GM19240 (cell line): Measurements from ENCODE around the gene SHISAL1.
"Not testable (repeated sequence)": the region's sequence is repeated elsewhere in the genome, so short reads cannot be mapped to it uniquely, and the experiment has no call there.

ENCODE experiments used
- DNase-seq: peaks from one replicate; pipeline ENCODE4 v3.0.0; 2011; ENCODE audit warnings: low spot score; ENCODE audit not compliant: insufficient read length

SHISAL1 gene

DNA sequence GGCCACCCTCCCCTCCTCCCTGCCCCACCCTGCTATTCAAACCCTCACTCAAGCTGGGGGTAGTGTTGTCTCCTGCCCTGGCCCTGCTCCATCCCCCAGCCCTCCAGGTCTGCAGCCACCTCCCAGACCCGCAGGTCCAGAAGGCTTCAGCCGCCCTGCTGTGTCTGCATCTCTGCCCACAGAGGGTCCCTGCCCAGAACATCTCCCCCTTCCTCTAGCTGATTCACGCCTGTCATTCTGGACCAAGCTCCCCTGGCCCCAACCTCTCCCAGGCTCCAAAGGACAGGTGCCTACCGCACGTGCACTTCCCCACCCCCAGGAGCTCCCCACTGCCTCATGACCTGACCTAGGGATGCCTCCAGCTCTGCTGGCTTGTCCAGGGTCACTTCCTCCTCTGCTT lies 16.0 kb upstream of the SHISAL1 start:
- DNase-seq, result no peak

DNA sequence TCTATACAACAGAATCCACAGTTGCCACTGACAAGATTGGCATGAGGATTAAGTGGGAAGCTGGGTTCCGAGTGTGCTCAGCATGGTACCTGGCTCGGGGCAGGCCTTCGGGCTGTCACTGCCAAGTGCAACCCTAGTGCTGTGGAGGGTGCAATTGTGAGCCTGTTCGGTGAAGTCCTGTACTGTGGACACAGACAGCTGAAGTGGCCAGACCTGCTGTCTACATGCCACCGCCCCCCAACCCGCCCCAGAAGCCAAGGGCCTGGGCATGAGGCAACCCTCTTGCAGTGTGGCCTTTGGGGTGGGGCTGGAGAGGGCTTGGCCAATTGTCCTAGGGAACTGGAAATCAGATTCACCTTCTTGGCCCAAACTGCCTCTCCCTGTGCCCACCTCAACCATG lies 15.6 kb upstream of the SHISAL1 start:
- no peak for DNase-seq

DNA sequence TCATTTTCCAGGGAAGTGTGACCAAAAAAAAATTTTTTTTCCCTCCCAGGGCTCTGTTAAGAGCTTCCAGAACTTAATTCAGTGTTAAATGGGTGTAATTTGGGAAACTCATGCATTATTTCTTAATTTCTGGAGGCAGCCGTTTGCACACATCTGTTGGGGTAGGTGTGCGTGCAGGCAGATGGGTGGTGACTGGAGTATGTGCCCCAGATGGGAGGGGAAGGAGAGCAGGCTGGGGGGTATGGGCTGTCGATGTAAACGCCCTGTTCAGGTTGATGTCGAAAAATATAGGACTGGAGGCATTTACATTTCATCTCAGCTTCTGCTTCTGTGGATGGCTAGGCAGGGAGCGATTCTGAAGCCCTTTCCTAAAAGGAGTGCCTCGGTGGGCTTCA lies 13.7 kb upstream of the SHISAL1 start:
- no peak for DNase-seq

DNA sequence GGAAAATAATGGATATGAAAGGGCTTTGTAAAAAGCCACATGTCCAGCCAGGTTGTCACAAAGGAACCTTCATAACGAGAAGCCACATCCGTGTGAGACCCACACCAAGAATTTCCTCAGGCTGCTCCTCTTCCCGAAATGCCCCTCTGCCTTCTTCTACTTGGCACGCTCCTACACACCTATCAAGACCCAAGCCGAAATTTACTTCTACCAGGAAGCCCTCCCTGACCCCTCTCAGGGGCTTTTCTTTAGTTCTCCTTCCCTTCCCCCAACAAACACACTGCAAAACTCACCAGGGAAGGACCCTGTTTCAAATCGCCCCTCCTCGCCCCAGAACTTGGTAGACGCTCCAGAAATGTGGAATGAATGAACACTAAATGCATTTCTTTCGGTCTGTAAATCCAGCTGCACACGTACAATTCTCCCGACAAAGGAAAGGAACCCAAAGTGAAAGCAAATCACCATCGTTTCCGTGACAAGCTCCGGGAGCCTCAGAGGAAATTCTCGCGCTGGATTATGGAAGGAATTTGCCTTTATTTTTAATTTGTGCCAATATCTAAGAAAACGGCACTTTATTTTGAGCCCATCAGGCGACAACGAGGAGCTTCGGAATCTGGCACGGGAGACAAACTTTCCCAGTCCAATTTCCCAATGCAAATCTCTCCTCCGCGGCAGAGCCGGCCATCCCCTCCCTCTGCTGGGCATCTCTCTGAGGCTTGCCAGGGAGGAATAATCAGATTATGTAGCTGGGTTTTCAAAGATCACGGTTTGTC lies 13.2 kb upstream of the SHISAL1 start:
- no peak for DNase-seq

DNA sequence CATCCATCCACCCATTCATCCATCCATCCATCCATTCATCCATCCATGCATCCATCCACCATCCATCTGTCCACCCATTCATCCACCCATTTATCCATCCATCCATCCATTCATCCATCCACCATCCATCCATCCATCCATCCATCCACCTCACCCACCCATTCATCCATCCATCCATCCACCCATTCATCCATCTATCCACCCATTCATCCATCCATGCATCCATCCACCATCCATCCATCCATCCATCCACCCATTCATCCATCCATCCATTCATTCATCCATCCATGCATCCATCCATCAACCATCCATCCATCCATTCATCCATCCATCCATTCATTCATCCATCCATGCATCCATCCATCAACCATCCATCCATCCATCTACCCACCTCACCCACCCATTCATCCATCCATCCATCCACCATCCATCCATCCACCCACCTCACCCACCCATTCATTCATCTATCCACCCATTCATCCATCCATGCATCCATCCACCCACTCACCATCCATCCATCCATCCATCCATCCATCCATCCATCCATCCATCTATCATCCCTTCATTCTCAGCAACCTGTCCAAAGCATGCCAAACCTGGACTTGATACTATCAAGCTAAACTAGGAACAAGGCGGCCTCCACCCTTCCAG lies 10.5 kb upstream of the SHISAL1 start:
- DNase-seq, result not testable (repeated sequence)

DNA sequence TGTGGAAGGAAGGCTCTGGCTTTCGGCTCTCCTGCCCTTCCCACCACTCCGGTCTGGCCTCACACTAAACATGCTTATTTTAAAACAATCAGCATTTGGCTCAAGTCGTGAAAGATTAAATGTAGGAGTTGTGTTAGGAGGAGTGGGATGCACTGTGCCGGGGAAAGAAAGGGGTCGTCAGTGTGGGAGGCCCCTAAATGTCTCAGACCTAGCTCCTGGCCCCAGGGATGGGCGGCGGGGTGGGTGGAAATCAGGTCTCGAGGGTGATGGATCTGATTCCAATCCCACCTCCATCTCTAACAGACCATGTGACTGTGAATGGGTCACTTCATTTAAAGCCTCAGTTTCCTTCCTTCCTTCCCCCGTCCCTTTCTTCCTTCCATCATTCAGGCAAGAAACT lies 6.9 kb upstream of the SHISAL1 start:
- no peak for DNase-seq

DNA sequence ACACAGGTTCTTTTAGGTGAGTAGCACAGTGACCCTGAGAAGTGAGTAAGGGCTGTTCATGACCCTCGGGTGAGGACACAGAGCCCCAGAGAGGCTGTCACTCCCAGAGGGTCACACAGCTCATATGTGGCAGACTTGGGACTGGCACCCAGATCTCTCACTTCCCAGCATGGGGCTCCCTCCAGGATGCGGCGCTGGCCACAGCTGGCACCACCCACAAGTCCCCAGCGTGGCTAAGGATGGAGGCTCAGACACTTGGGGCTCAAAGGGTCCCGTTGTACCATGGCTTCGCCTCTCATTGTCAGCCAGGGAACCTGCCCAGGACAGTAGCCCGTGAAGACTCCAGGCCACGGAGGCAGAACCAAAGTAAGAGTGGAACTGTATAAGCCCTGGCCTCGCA lies 6.0 kb upstream of the SHISAL1 start:
- no peak for DNase-seq

DNA sequence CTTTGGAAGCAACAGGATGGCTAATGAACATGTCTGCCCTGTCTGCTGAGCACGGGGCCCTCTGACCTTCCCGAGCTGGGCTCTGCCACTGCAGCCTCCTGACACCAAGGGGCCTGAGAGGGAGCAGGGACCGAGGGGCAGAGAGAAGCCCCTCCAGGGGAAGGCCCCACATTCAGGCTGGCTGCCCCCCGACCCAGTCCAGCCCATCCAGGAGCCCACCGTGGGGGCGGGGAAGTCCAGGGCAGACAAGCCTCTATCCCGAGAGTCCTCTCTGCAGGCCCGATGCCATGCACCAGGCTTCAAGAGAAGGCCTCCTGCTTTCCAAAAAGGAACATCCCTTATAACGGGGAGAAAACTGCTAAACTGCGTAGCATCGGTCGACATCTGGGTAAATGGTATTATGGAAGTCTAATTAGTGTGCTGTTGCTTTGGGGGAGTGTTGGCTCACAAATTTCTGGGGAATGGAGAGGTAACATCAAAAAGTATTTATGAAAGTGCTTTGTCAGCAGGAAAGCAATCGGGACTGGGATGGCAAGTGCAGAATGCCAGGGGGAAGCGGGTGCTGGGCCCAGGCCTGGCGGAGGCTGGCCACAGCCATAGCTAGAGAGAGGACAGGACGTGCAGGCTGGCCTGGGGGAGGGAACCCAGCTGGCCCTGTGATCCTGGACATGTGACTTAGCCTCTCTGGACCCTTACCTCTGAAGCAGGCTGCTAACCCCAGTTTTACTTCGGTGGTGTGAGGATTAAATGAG lies 5.3 kb upstream of the SHISAL1 start:
- DNase-seq, result no peak

DNA sequence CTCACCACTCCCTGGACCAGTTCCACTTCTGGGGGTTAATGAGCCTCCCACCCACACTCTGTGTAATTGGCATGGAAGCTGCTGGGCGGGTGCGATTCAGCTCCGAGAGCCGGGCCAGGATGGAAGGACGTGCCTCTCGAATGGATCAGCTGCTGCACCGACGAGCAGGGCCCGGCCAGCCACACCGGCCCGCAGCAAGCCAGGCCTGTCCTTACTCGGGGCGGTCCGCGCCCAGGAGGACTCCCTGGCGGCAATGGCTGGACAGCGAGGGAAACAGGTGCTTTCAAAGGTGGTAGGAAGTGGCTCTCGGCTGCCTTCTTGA lies 4.3 kb upstream of the SHISAL1 start:
- no peak for DNase-seq

DNA sequence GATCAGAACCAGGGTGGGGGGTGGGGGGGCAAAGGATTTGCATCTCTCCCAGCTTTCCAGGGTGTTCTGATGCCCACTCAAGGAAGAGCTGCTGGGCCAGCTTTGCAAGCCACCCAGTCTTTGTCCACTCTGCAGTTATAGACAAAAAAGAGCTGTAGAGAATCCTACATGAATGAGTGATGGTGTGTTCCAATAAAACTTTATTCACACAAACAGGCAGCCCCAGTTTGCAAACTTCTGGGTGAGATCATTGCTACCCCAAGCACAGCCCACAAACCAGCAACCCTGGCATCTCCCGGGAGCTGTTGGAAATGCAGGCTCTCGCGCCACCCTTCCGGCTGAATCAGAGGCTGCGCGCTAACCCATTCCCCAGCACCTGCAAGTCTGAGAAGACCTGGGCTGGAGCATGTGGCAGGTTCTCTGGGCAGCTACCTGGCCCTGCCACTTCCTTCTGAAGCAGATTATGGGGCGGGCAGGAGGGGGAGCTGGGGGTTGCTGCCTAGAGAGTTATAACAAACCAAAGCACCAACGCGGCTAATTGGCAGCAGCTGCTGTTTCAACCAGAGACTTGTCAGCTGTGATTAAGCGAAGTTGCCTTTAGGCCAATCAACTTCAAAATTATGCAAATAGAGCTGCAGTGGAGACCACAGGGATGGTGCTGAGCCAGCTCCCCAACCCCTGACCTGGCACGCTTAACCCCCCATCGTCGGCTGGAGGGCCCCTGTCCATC lies 3.8 kb upstream of the SHISAL1 start:
- no peak for DNase-seq

DNA sequence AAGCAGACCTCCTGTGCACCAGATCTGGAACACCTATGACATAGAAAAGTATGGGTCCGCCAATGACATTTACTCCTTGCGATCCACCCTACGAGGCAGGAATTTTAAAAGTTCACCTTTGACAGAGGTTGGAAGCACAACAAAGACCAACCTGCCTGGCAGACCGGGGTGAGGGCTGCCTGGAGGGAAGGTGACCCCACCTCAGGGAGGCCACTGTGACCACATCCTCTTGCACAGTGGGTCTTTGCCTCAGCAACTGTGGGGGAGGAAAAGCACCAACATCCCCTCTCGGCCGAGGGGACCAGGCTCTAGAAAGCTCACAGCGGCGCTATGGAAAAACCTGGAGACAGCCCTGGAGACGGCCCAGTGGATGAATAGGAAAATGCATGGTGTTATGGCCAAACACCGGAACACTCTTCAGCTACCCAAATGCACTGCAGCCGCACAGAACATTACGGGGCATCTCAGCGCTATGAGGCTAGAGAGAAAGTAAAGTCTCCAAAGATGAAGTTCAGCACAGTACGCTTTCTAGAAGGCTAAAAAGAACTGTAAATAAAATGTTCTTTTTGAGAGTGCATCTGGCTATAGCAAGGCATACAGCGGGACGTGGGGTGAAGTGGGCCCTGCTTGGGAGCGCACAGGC lies 1.8 kb upstream of the SHISAL1 start:
- DNase-seq, result no peak

DNA sequence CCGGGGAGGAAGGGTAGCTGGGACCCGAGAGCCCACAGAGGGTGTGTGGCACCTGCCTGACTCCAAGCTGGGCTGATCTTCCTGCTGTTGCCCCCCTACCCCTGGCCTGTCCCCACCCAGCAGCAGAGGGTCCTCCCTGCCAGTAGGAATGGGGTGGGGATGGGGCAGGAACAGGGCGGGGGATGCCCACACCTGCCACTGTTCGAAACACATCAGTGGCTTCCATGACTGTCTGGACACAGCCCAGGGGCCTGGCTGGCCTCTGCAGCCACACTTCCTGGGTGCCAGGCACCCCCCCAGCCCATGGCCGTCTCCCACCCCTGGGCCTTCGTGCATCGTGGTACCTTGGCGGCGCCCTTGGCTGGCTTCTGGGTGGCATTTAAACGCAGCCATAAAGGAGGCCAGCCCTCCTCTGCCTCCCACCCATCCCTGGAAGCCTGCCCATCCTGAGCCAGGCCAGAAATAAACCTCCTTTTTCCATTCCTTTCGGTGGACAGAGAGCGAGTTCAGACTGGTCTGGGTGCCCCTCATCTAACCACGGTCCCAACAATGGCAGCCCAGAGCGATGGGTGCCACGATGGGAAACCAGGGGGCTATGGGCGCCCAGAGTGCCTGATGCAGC lies 745 bp upstream of the SHISAL1 start:
- DNase-seq, result no peak

DNA sequence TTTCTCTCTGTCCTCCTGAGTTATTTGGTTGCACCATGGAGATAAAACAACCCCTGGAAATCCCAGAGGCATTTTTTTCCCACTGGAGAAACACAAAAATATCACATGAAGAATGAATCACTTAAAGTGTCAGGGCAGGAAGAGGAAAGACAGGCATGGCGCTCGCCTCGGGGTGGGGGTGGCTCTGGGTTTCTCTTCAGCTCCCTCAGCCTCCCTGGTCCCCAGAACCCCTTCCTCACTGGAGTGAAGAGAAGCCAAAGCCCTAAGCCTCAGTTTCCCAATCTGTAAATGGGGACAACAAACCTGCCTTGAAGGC lies 938 bp downstream of the SHISAL1 start:
- no peak for DNase-seq

DNA sequence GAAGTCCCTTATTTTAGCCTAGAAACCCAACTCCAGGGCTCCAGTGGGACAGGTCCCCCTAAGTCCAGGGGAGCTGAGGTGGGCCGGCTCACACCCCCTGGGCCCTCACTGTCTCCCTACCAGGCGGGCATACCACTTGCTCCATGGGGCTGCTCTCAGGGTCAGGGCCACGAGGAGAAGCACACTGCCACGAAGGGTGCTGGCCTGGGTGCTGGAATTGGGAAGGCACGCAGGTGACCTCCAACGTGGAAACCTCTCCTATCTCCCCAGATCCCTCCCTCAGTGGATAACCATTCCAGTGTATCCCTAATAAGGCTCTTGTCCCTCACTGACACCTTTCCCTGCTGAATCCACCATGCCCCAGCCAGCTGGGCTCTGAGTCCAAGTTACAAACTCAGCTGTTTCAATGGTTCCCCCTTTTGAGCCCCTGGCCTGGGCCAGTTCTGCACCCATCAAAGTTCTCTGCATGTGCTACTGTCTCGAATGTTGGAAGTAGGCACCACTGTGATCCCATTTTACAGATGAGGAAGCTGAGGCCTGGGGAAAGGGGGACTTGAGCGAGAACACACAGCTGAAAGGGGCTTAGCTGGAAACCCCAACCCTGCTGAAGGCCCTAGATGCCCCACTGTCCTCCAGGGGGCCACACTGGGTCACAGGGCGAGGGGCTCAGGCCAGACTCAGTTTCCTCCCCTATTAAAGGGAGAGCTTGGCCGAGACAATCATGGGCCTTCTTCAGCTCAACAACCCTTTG lies 1.5 kb downstream of the SHISAL1 start:
- no peak for DNase-seq

DNA sequence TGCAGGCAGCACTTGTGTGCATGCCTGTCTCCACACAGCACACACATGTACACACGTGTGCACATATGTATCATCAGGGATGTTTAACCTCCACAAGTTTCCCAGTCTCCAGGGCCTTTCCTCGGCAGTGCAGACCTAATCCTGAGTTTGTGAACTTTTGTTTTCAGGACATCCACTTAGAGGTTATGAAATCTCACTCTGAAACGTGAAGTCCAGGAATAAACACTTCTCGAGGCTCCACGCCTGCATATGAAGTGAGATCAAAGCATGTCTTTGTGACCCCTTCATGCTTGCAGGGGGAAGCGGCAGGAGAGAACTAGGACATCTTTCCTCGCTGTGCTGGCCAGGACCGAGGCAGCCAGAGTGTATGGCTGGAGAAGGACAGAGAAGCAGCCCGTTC lies 3.1 kb downstream of the SHISAL1 start:
- no peak for DNase-seq

DNA sequence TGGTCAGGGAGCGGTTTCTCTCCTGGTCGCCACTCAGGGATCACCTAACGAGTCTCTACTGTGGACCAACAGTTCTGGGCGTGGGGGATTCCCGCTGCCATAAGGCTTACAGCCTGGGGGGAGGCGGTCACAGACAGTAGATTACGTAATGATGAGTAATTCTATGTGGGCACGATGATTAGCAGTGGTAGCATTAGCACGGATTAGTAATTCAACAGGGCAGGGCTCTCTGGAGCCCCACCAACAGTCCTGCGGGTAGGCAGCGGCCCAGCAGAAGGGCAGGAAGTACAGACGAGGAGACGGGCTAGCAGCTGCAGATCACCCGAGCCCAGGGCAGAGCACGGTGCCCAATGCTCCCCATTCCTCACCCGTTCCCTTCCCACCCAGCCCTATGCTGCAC lies 3.6 kb downstream of the SHISAL1 start:
- DNase-seq, result no peak

DNA sequence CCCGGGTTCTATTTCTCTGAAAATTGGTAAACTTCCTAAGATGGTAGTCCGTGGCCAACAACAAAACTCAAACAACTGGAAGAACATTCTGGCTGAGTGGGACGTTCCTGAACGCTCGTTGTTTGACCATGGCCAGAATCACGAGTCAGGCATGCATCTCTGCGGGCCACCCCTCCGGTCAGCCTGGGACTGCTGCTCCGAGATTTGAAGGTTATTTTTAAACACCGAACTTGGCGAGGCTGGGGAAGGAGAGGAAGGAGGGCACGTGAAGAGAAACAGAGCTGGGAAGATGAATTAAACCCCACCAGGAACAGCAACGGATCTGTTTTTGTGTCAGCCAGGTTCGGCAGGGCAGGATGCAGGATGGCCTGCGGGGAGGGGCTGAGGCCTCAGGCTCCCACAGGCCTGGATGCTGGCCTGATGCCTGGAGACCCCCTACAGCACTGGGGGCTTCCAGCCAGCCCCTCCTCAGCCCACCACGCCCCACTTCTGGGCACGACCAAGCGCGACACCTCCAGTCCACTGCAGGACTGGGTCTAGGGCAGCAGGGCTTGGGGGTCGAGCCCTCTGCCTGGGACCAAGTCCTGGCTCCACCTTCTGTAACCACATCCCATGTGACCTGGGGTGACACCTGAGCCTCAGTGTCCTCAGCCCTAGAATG lies 5.1 kb downstream of the SHISAL1 start:
- no peak for DNase-seq

DNA sequence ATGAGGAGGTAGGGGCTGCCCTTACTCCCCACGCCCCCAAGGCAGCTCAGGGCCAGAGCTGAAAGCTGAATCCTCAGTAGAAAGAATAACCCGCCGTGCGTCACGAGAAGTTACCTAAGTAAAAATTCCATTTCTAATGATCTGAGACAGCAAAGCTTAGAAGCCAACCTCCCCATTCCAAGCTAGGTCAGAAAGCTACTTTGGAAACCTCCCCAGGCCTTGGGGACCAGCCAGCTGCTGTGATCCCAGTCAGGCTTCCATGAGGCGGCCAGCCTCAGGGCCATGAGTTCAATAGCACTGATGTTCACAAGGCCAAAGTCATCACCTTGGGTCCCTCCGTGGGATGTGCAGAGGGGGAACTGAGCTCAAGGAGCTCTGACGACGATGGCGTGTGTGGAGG lies 6.9 kb downstream of the SHISAL1 start:
- DNase-seq, result no peak

DNA sequence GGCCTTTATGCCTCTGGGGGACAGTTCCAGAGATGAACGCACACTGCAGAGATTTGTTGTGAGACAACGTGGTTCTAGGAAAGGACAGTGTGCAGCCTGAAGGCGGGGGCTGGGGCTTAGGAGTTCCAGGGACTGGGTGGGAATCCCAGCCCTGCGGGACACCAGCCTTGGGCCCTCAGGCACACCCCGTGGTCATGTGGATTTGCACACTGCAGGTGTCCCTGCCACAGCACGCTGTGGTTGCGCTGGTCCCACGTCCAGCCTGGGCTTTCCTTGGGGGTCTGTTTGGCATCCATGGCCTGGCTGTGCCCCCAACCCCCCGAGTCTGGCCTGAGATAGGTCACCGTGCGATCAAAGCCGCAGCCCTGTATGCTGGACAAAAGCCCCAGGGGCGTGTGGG lies 7.3 kb downstream of the SHISAL1 start:
- DNase-seq, result no peak

DNA sequence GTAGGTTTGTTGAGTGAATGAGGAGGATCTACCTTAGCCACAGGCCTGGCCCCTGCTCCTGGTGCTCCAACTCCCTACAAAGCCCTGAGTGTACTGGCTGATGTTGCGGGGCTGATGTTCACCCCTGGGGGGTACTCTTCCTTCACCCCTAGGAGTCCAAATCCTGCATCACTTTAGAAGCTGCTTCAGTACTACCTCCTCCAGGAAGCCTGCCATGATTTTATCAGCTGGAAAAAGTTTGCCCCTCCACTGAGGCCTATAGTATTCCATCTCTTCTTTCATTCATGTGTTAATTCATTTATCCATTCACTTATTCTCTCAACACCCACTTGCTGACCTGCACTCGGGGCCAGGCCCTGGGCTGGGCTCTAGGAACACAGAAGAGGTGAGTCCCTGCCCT lies 7.8 kb downstream of the SHISAL1 start:
- DNase-seq, result no peak
